Mucosa of gallbladder (tissue), 1 donor: ENCODE results near the gene CELF2. TPM values are rescaled to one million over a fixed set of nuclear protein-coding genes. Genes with fewer than 3 reads are reported as not detected.
A peak's percentile ranks its signal among the peaks of the same experiment; 100 is the strongest.

Source experiments
- DNase-seq: peaks from one replicate; pipeline ENCODE4 v3.0.0-alpha.2; 2020; ENCODE audit warnings: low spot score
- total RNA-seq: library from RNA; stranded (reverse); gene quantifications from one replicate; pipeline ENCODE4 v1.2.1, GENCODE V29; 2021
- donor health status: DM: no; HTN: no; CAD: no.

CELF2 gene
- total RNA-seq, 1 donor from 2014 or later, result 24.6 TPM

DNA sequence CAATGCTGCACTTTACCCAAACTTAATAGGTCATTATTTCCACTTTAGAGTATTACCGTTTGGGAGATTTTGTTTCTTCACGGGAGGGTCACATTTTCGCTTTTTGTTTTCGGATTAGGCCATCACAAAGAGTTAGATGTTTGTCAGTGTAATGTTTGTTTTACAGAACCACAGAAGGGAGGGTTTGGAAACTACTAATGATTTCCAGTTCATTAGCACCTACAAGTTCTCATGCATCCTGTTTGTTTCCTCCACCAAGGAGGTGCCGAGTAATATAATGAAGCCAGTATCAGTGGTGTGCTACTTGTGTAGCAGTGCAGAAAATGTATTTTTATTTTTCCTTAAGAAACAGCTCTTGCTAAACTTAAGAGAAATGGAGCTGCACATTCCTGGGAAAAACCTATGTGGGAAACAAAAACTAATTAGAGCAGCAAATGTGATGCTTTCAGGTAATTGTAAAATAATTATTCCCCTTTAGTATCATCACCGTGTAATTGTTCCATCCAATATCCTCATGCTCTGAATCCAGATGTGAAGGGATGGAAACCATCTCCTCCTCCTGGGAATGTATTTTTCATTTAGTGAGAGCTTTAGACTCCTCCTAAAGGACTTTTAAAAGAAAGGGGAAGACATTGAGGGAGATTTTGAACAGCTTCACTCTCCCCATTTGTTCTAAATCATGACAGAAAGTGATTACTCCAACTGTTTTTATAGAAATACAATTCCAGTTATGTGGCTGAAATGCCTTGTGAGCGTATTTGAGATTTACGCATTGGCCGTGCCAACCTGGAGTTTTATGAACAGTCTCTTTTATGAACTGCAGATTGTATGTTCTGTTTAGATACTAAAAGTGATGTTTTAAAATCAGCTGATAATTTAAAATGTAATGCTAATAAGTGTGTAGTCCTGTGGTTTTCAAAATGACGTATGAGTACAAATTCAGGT is 5.6 kb downstream of the CELF2 start:
- no peak for DNase-seq

DNA sequence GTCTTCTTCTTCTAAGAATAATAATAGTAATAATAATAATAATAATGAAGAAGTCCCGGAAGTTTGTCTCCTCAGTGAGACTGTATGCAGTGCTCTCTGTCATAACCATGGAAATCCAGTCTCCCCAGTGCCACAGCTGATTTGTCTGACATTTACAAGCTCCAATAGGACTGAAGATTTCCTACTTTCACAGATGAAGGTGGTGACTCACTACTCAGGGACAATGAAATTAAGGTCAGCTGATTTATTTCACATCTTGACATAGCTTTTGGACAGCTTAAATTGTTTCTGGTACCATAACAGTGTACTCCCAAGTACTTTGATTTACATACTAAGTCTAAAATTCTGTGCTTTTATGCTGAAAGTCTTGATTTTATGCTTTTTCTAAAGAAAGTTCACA is 6.9 kb downstream of the CELF2 start:
- DNase-seq, result no peak

GRCh38 chr10:11025978-11026377 is 8.3 kb downstream of the CELF2 start:
- no peak for DNase-seq

DNA sequence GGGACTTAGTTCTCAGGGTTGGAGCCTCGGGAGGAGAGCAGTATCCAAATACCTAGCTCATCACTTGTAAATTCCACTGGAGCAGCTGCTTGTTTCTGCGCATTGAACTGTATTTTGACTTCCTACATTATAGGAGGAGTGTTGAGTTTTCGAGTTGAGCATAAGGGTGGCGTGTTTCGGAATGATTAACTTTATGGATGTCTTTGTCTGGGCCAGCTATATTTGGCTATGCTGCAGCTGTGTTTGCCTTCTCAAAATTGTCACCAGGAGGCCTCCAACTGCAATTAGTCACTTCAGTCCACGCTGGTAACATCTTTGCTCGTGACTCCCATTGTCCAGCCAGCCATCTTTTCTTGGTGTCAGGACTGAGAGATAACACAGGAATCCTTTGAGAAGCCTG is 9.1 kb downstream of the CELF2 start:
- DNase-seq, result no peak

GRCh38 chr10:11034762-11035161 is 17.1 kb downstream of the CELF2 start:
- DNase-seq, result no peak

GRCh38 chr10:11035301-11035991 is 17.8 kb downstream of the CELF2 start:
- peak; percentile 48 for DNase-seq

- DNase-seq, result peak; percentile 51
Observed at GRCh38 chr10:11036424-11037011, 18.8 kb downstream of the CELF2 start.

DNA sequence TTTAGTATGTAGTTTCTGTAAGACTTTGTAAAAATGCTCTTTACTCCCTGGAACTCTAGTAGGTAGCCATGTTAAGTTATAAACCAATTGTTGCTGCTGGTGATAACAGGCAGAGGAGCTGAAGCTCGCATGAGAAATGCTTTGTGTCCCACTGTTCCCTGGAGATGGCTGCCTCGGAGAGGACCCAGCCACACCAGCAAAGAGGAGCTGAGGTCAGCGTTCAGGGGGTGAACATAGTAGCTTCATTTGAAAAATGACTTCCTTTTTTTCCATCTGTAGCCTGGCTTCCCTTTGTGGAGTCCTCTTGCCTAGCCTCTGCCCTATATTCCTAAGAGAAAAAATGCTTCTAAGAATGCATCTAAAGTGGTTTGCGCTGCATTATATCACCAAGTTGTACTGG is 20.3 kb downstream of the CELF2 start:
- no peak for DNase-seq

DNA sequence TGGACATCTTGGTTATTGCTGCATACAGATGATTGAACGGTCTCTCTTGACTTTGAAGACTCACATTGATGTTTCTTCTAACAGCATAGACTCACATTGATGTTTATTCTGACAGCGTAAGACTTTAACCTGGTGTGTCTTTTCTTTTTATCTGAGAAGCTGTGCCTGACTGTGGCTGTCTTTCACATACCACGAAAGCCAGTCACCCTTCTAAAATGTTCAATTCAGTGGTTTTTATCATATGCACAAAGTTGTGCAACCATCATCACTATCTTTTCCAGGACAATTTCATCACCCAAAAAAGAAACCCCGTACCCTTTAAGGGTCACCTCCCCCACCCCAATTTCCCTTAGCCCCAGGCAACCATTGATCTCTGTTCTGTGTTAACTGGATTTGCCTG is 24.7 kb downstream of the CELF2 start:
- no peak for DNase-seq

- DNase-seq, result no peak
Observed at GRCh38 chr10:11043039-11043438, 25.4 kb downstream of the CELF2 start.

DNA sequence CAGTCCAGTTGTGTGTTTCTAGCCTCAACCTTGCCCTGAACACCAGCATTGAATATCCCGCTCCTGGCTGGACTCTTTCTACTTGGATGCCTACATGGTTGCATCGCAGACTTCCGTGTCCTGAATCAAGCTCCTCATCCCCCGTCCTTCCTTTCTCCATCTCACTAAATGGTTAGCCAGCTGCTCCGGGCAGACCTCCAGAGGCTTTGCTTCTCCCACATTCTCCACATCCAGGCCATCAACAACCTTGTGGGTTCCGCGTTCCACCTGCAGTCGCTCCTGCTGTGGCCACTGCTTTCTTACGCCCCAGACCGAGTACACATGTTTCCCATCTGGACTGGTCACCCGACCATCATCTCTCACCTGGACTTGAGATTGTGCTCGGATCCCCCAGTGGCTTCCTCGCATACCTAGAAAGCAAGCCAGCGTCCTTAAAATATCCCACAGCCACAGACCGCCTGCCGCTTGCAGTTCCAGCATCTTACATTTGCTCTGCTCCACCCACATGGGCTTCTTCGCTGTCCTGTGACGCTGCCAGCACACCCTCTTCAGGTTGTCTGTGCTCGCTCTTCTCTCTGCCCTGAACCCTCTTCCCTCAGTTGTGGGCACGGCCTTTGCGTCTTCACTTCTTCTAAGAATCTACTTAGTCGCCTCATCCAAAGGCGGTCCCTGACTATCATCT is 25.9 kb downstream of the CELF2 start:
- no peak for DNase-seq

- DNase-seq, result no peak
Observed at GRCh38 chr10:11045487-11045886, 27.8 kb downstream of the CELF2 start.

- DNase-seq, result no peak
Observed at GRCh38 chr10:11045995-11046775, 28.5 kb downstream of the CELF2 start.

DNA sequence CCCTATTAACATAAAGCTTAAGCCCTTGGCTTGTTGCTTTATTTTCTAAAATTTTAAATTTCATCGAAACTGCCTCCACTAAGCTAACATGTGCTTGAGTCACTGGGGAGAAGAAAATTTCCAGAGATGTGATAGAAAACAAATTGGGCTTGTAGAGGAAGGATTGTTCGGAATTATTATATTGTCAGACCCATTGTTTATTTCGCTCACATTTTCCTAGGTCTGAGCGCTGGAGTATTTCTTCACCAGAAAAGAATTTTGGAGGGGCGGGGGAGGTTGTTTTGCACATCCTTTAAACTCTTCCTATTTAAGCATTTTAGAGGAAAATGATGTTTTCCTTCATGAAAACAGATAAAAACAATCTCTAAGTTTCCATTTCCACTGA is 29.1 kb downstream of the CELF2 start:
- DNase-seq, result no peak

DNA sequence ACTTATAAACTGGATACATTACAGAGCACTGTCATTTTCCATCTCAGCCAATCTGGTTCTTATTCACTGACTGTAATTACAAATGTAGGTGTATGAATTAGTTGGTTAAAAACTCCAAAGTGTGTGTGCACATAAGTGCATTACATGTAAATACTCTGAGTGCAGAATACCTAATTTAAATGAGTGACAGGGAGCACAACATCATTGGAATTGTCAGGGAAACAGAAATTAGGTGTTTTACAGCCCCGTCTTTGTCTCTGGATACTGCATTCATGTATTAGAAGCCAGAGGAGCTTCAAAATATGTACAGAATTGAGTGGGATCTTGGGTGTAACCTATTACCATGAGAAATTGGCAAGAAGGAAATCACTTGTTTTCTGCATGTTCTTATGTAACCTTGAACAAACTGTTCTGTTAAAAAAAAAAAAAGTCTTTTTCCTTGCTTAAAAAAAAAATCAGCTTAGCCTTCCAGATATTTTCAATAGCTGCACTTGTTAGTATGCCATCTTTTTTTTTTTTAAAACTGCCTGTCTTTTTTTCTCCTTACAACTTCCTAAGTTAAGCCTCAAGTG is 31.1 kb downstream of the CELF2 start:
- DNase-seq, result no peak

DNA sequence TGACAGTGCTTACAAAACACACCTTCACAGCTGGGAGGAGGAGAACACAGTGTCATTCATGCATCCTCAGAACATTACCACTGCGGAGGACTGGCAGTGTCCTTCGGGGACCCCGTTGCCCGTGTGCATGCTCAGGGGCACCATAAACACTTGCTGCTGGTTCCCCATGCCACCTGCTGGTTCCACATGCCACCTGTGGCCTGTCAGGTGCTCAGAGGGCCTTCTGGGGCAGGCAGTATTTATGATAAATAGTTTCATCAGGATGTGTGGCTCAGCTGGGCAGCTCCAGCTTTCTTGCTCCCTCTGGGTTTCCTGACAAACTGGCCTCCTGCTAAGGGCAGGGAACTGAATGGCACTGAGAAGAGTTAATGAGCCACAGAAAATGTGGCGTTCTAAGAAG is 32.1 kb downstream of the CELF2 start:
- no peak for DNase-seq

GRCh38 chr10:11050301-11051287 is 32.9 kb downstream of the CELF2 start:
- no peak for DNase-seq

DNA sequence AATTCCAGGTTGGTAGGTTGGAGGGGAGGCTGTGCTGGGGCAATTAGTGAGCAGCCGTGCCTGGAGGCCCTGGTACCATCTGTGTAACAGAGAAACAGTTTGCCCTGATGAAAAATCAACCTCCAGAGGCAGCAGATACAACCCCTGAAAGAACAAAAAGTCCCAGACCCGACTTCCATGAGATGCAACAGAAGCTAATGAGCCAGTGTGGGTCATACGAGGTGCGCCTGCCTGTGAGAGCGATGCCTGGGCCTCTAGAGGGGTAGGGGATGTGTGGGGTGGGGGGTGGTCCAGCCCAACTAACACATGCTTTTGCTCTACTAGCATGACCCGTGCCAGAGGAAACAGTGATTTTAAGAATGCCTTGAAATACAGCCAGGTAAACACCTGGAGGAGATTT is 39.3 kb downstream of the CELF2 start:
- no peak for DNase-seq

GRCh38 chr10:11057448-11057847 is 39.8 kb downstream of the CELF2 start:
- DNase-seq, result no peak

DNA sequence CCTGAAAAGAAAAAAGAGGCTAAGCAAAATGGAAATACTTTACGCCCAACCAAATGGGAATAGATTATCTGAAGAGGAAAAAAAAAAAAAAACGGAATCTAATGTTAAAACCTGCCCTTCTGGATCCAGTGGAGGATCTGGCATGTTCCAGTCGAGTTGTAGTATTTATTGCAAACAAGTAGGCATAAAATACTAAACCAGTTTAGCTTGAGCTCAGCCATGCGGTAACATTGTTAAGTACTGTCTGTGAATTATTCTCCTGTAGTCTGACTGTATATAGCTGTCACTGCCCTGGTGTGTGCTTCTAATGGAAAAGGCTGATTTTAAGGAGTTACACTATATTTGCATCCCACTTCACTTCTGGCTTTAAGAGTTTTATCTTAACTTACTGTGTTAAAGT is 40.3 kb downstream of the CELF2 start:
- DNase-seq, result no peak
